OCI-M1 (cell line): Measurements from ENCODE around the gene EYS.
A peak's percentile ranks its signal among the peaks of the same experiment; 100 is the strongest.

Source experiments
- DNase-seq: peaks from one replicate; lab custom pipeline; 2025; lab: John Stamatoyannopoulos, UW

EYS gene

GRCh38 chr6:65221153-65221552 is 485.9 kb downstream of the EYS start:
- DNase-seq: no peak

GRCh38 chr6:65202738-65203137 is 504.3 kb downstream of the EYS start:
- DNase-seq: no peak

GRCh38 chr6:65199683-65200082 is 507.3 kb downstream of the EYS start:
- DNase-seq: no peak

GRCh38 chr6:65199121-65199520 is 507.9 kb downstream of the EYS start:
- DNase-seq: no peak

- no peak for DNase-seq
Measured at GRCh38 chr6:65191471-65191870, 515.6 kb downstream of the EYS start.

- DNase-seq: no peak
Measured at GRCh38 chr6:65189236-65189881, 517.7 kb downstream of the EYS start.

- no peak for DNase-seq
Measured at GRCh38 chr6:65186826-65187225, 520.2 kb downstream of the EYS start.

GRCh38 chr6:65182681-65183080 is 524.3 kb downstream of the EYS start:
- no peak for DNase-seq

- DNase-seq: no peak
Measured at GRCh38 chr6:65170273-65170672, 536.8 kb downstream of the EYS start.

- DNase-seq: no peak
Measured at GRCh38 chr6:65161661-65162060, 545.4 kb downstream of the EYS start.

GRCh38 chr6:65157025-65157424 is 550.0 kb downstream of the EYS start:
- no peak for DNase-seq

- DNase-seq: no peak
Measured at GRCh38 chr6:65155083-65155482, 551.9 kb downstream of the EYS start.

GRCh38 chr6:65149841-65150240 is 557.2 kb downstream of the EYS start:
- no peak for DNase-seq

- DNase-seq: no peak
Measured at GRCh38 chr6:65148839-65149238, 558.2 kb downstream of the EYS start.

- no peak for DNase-seq
Measured at GRCh38 chr6:65135567-65135966, 571.5 kb downstream of the EYS start.

GRCh38 chr6:65126667-65127066 is 580.4 kb downstream of the EYS start:
- no peak for DNase-seq

GRCh38 chr6:65123521-65123920 is 583.5 kb downstream of the EYS start:
- DNase-seq: peak; percentile 84

- DNase-seq: no peak
Measured at GRCh38 chr6:65117817-65118409, 589.1 kb downstream of the EYS start.

GRCh38 chr6:65116326-65116725 is 590.7 kb downstream of the EYS start:
- DNase-seq: no peak

GRCh38 chr6:65113581-65113980 is 593.4 kb downstream of the EYS start:
- DNase-seq: peak; percentile 40

- DNase-seq: no peak
Measured at GRCh38 chr6:65112435-65112834, 594.6 kb downstream of the EYS start.

- DNase-seq: no peak
Measured at GRCh38 chr6:65110031-65110430, 597.0 kb downstream of the EYS start.

- DNase-seq: peak; percentile 68
Measured at GRCh38 chr6:65098349-65098748, 608.7 kb downstream of the EYS start.

- no peak for DNase-seq
Measured at GRCh38 chr6:65091561-65091960, 615.5 kb downstream of the EYS start.
